Adrenal gland (tissue), 5 donors: ENCODE data around the gene AKAP5.

Experiments used
- POLR2A ChIP-seq, 2 donors: fragments of 450-650 bp; IDR thresholded peaks; one replicate each; pipeline ENCODE4 v1.6.1; 2017; ENCODE audit warnings: antibody characterized with exemption in 2 of 2, mild to moderate bottlenecking in 2 of 2, moderate library complexity in 1 of 2
- TF ChIP-seq, protein P1 (sequence below), 6 experiments: fragments of 450-650 bp in 4 of 6; fragments of 200-600 bp in 2 of 6; sonication (generic) in 1 of 6; IDR thresholded peaks; 1 replicate in 5 of 6; 2 replicates in 1 of 6; pipeline versions ENCODE4 v1.5.1 to v1.8.0; 2016 to 2021; ENCODE audit warnings: antibody characterized with exemption in 6 of 6, mild to moderate bottlenecking in 2 of 6, moderate library complexity in 1 of 6
- donor health status: DM: no; HTN: no; CAD: no.

DNA sequence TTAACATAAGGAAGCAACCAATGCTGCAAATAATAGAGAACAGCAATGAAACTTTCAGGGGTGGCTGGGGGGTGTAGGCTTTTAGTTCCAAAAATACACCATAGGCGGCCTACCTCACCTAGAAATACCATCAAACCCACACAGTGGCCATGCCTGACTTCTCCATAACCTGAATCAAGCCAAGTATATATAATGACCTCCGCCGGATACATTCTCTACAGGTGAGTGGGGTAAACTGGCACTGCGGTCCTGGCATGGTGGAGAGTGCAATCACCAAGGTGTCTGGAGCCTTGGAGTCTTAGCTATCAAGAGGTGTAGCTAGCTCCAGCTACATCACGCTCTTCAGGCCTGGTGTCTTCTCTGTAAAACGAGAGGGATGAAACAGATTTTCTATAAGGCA, 37.2 kb downstream of the AKAP5 start:
- TF ChIP-seq, protein P1, sequence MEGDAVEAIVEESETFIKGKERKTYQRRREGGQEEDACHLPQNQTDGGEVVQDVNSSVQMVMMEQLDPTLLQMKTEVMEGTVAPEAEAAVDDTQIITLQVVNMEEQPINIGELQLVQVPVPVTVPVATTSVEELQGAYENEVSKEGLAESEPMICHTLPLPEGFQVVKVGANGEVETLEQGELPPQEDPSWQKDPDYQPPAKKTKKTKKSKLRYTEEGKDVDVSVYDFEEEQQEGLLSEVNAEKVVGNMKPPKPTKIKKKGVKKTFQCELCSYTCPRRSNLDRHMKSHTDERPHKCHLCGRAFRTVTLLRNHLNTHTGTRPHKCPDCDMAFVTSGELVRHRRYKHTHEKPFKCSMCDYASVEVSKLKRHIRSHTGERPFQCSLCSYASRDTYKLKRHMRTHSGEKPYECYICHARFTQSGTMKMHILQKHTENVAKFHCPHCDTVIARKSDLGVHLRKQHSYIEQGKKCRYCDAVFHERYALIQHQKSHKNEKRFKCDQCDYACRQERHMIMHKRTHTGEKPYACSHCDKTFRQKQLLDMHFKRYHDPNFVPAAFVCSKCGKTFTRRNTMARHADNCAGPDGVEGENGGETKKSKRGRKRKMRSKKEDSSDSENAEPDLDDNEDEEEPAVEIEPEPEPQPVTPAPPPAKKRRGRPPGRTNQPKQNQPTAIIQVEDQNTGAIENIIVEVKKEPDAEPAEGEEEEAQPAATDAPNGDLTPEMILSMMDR (IDR thresholded peaks at IDR 0.05) = no peak
- TF ChIP-seq POLR2A (IDR thresholded peaks at IDR 0.05) = no peak
